GM21529 (cell line): ENCODE data around the gene NOP56.
"Not testable (repeated sequence)": the region's sequence is repeated elsewhere in the genome, so short reads cannot be mapped to it uniquely, and the experiment has no call there.

Source experiments
- ATAC-seq: cut with Tn5 transposase; IDR thresholded peaks from one replicate; pipeline ENCODE4 v1.9.1; 2021; ENCODE audit not compliant: unreplicated experiment

NOP56 gene

GRCh38 chr20:2682040-2682439 is 29.6 kb downstream of the NOP56 start:
- not testable (repeated sequence) for ATAC-seq

- not testable (repeated sequence) for ATAC-seq
Measured at GRCh38 chr20:2684817-2685216, 32.4 kb downstream of the NOP56 start.

- no peak for ATAC-seq
Measured at GRCh38 chr20:2687514-2687913, 35.1 kb downstream of the NOP56 start.

- ATAC-seq: no peak
Measured at GRCh38 chr20:2688041-2688591, 35.7 kb downstream of the NOP56 start.

- ATAC-seq: no peak
Measured at GRCh38 chr20:2690213-2690612, 37.8 kb downstream of the NOP56 start.

GRCh38 chr20:2690718-2691117 is 38.3 kb downstream of the NOP56 start:
- no peak for ATAC-seq

GRCh38 chr20:2691127-2691526 is 38.7 kb downstream of the NOP56 start:
- no peak for ATAC-seq

GRCh38 chr20:2691663-2692035 is 39.2 kb downstream of the NOP56 start:
- no peak for ATAC-seq

GRCh38 chr20:2692036-2692885 is 39.8 kb downstream of the NOP56 start, which contains the start of gene EBF4:
Gene EBF4 (plus strand): TSS chr20:2692780. CDS start chr20:2693646, 866 bp downstream.
- ATAC-seq: no peak

GRCh38 chr20:2692886-2693285 is 40.5 kb downstream of the NOP56 start:
- ATAC-seq: no peak

GRCh38 chr20:2693286-2694007 is 41.0 kb downstream of the NOP56 start:
- ATAC-seq: no peak

- no peak for ATAC-seq
Measured at GRCh38 chr20:2694008-2694471, 41.6 kb downstream of the NOP56 start.

GRCh38 chr20:2694519-2694918 is 42.1 kb downstream of the NOP56 start:
- no peak for ATAC-seq

GRCh38 chr20:2695206-2695983 is 43.0 kb downstream of the NOP56 start:
- no peak for ATAC-seq

- not testable (repeated sequence) for ATAC-seq
Measured at GRCh38 chr20:2695984-2696525, 43.6 kb downstream of the NOP56 start.

GRCh38 chr20:2696646-2697045 is 44.2 kb downstream of the NOP56 start:
- ATAC-seq: no peak

GRCh38 chr20:2697768-2698167 is 45.3 kb downstream of the NOP56 start:
- no peak for ATAC-seq

GRCh38 chr20:2698186-2698817 is 45.9 kb downstream of the NOP56 start:
- ATAC-seq: no peak

GRCh38 chr20:2698912-2699311 is 46.5 kb downstream of the NOP56 start:
- no peak for ATAC-seq

- no peak for ATAC-seq
Measured at GRCh38 chr20:2699775-2700413, 47.5 kb downstream of the NOP56 start.
